Karpas-422 (cell line): ENCODE data around the gene CFD. TPM values are rescaled to one million over a fixed set of nuclear protein-coding genes. Genes with fewer than 3 reads are reported as not detected.

Experiments
- DNase-seq: peaks from one replicate; pipeline ENCODE4 v3.0.0-alpha.2; 2015
- H2AFZ ChIP-seq: fragments of 200-600 bp; sonication (generic); 2 replicates; pipeline ENCODE4 v1.6.1; 2014; ENCODE audit warnings: antibody characterized with exemption, low read length, mixed read lengths
- H3K27ac ChIP-seq: fragments of 200-600 bp; sonication (generic); 2 replicates; pipeline ENCODE4 v1.5.1; 2014; ENCODE audit warnings: mild to moderate bottlenecking, low read length, moderate library complexity
- H3K27me3 ChIP-seq: fragments of 200-600 bp; sonication (generic); 2 replicates; pipeline ENCODE4 v1.6.1; 2014; ENCODE audit warnings: low read length, mixed read lengths
- H3K36me3 ChIP-seq: fragments of 200-600 bp; sonication (generic); 2 replicates; pipeline ENCODE4 v1.6.1; 2014; ENCODE audit warnings: low read length, mixed read lengths; ENCODE audit not compliant: insufficient read depth
- H3K4me1 ChIP-seq: fragments of 200-600 bp; sonication (generic); 2 replicates; pipeline ENCODE4 v1.6.1; 2014; ENCODE audit warnings: mild to moderate bottlenecking, low read length, mixed read lengths
- H3K4me2 ChIP-seq: fragments of 200-600 bp; sonication (generic); 2 replicates; pipeline ENCODE4 v1.6.1; 2014; ENCODE audit warnings: low read length, low read depth, mild to moderate bottlenecking; ENCODE audit not compliant: poor library complexity, severe bottlenecking
- H3K4me3 ChIP-seq: fragments of 200-600 bp; sonication (generic); 2 replicates; pipeline ENCODE4 v1.5.1; 2014; ENCODE audit warnings: mild to moderate bottlenecking, antibody characterized with exemption, low read length, mixed read lengths
- H3K79me2 ChIP-seq: fragments of 200-600 bp; sonication (generic); 2 replicates; pipeline ENCODE4 v1.6.1; 2014; ENCODE audit warnings: mild to moderate bottlenecking, low read length, mixed read lengths
- H3K9ac ChIP-seq: fragments of 200-600 bp; sonication (generic); 2 replicates; pipeline ENCODE4 v1.6.0; 2014; ENCODE audit warnings: low read length
- H3K9me2 ChIP-seq: fragments of 200-600 bp; sonication (generic), shearing (Covaris generic); replicated peaks from 2 replicates; pipeline ENCODE4 v1.6.0; 2014; ENCODE audit warnings: mild to moderate bottlenecking, low read length, moderate library complexity; ENCODE audit not compliant: insufficient read depth
- H3K9me3 ChIP-seq: fragments of 300-700, 200-600 bp; sonication (generic); 2 replicates; pipeline ENCODE4 v1.6.1; 2014; ENCODE audit warnings: low read length, mixed read lengths
- H4K20me1 ChIP-seq: fragments of 200-600 bp; sonication (generic); 2 replicates; pipeline ENCODE4 v1.6.1; 2014; ENCODE audit warnings: mild to moderate bottlenecking, antibody characterized with exemption, low read length, low read depth; ENCODE audit not compliant: insufficient read depth
- total RNA-seq: library from RNA; depleted of rRNA; stranded (reverse); fragments of >200 nt; shearing (Covaris generic); gene quantifications from 2 replicates; pipeline ENCODE4 v1.2.3, GENCODE V29; 2014; ENCODE audit warnings: low replicate concordance

Gene CFD
- total RNA-seq, 1 experiment from 2014 or later, result 1.5 TPM

GRCh38 chr19:870314-870713 is 10.8 kb downstream of the CFD start:
- H3K4me1 ChIP-seq, result peaks cover 11% of the 10 kb centered on the region
- 0 out of 2 replicates have a peak, but pooled peaks cover 3% of the 10 kb centered on the region for H3K36me3 ChIP-seq
- no peak overlapping the region for H3K9ac ChIP-seq
- H3K79me2 ChIP-seq, result no peaks in the 10 kb centered on the region
- H4K20me1 ChIP-seq, result no peaks in the 10 kb centered on the region
- DNase-seq, result no peak
- H3K9me3 ChIP-seq, result no peaks in the 10 kb centered on the region
- H3K4me2 ChIP-seq, result no peak overlapping the region
- H3K4me3 ChIP-seq, result no peak overlapping the region
- H2AFZ ChIP-seq, result no peak overlapping the region
- H3K27ac ChIP-seq, result no peak overlapping the region
- H3K27me3 ChIP-seq, result no peaks in the 10 kb centered on the region
- H3K9me2 ChIP-seq, result no peaks in the 10 kb centered on the region

- no peaks in the 10 kb centered on the region for H3K9me2 ChIP-seq
- H3K27me3 ChIP-seq, result no peaks in the 10 kb centered on the region
- H3K79me2 ChIP-seq, result no peaks in the 10 kb centered on the region
- no peak overlapping the region for H3K4me3 ChIP-seq
- H3K4me1 ChIP-seq, result peaks cover 11% of the 10 kb centered on the region
- no peaks in the 10 kb centered on the region for H3K9me3 ChIP-seq
- DNase-seq, result no peak
- no peak overlapping the region for H3K27ac ChIP-seq
- H3K36me3 ChIP-seq, result 0 out of 2 replicates have a peak, but pooled peaks cover 3% of the 10 kb centered on the region
- no peaks in the 10 kb centered on the region for H4K20me1 ChIP-seq
- no peak overlapping the region for H2AFZ ChIP-seq
- H3K9ac ChIP-seq, result no peak overlapping the region
- H3K4me2 ChIP-seq, result no peak overlapping the region
Measured at GRCh38 chr19:870963-871401, 11.5 kb downstream of the CFD start.

GRCh38 chr19:871446-872265 is 12.2 kb downstream of the CFD start:
- no peaks in the 10 kb centered on the region for H3K9me3 ChIP-seq
- H3K36me3 ChIP-seq, result 0 out of 2 replicates have a peak, but pooled peaks cover 3% of the 10 kb centered on the region
- H4K20me1 ChIP-seq, result no peaks in the 10 kb centered on the region
- no peaks in the 10 kb centered on the region for H3K9me2 ChIP-seq
- H3K4me1 ChIP-seq, result peaks cover 11% of the 10 kb centered on the region
- H3K4me3 ChIP-seq, result no peak overlapping the region
- H2AFZ ChIP-seq, result no peak overlapping the region
- H3K79me2 ChIP-seq, result no peaks in the 10 kb centered on the region
- H3K27ac ChIP-seq, result peak overlapping the region; percentile 57
- H3K4me2 ChIP-seq, result no peak overlapping the region
- no peaks in the 10 kb centered on the region for H3K27me3 ChIP-seq
- H3K9ac ChIP-seq, result no peak overlapping the region
- DNase-seq, result no peak

GRCh38 chr19:872266-872951 is 12.9 kb downstream of the CFD start:
- peaks cover 11% of the 10 kb centered on the region for H3K4me1 ChIP-seq
- peak overlapping the region; percentile 56 for H3K4me2 ChIP-seq

GRCh38 chr19:873084-873483 is 13.6 kb downstream of the CFD start:
- Histone ChIP-seq H3K36me3 (0 out of 2 replicates have a peak, but pooled peaks cover 3% of the 10 kb centered on the region), H3K4me1 (peaks cover 11% of the 10 kb centered on the region), H3K9me3 (no peaks in the 10 kb centered on the region), H4K20me1 (no peaks in the 10 kb centered on the region), H3K9me2 (no peaks in the 10 kb centered on the region), H3K4me2 (no peak overlapping the region), H3K27ac (no peak overlapping the region), H3K4me3 (peak overlapping the region; percentile 40; the same call in 1 of the 2 replicates), H3K79me2 (no peaks in the 10 kb centered on the region), H3K27me3 (no peaks in the 10 kb centered on the region), H3K9ac (no peak overlapping the region), H2AFZ (no peak overlapping the region)
- DNase-seq, result peak; percentile 91

More at GRCh38 chr19:872266-872951, 12.9 kb downstream of the CFD start:
- peak; percentile 95 for DNase-seq
- H3K36me3 ChIP-seq, result 0 out of 2 replicates have a peak, but pooled peaks cover 3% of the 10 kb centered on the region
- H3K9ac ChIP-seq, result peak overlapping the region; percentile 31
- H3K4me3 ChIP-seq, result peak overlapping the region; percentile 30; the same call in 1 of the 2 replicates
- H3K27ac ChIP-seq, result peak overlapping the region; percentile 57
- no peaks in the 10 kb centered on the region for H3K9me3 ChIP-seq
- no peaks in the 10 kb centered on the region for H4K20me1 ChIP-seq
- H3K79me2 ChIP-seq, result no peaks in the 10 kb centered on the region
- H3K27me3 ChIP-seq, result no peaks in the 10 kb centered on the region
- H3K9me2 ChIP-seq, result no peaks in the 10 kb centered on the region
- no peak overlapping the region for H2AFZ ChIP-seq

GRCh38 chr19:873561-874041 is 14.1 kb downstream of the CFD start:
- Histone ChIP-seq H3K79me2 (no peaks in the 10 kb centered on the region), H3K9ac (no peak overlapping the region), H3K27me3 (no peaks in the 10 kb centered on the region), H3K9me3 (no peaks in the 10 kb centered on the region), H3K4me2 (no peak overlapping the region), H3K4me1 (peaks cover 11% of the 10 kb centered on the region), H3K27ac (no peak overlapping the region), H4K20me1 (no peaks in the 10 kb centered on the region), H2AFZ (no peak overlapping the region), H3K36me3 (0 out of 2 replicates have a peak, but pooled peaks cover 3% of the 10 kb centered on the region), H3K4me3 (peak overlapping the region; percentile 40; the same call in 1 of the 2 replicates), H3K9me2 (no peaks in the 10 kb centered on the region)
- DNase-seq, result no peak

- peaks cover 11% of the 10 kb centered on the region for H3K4me1 ChIP-seq
- no peak overlapping the region for H3K4me3 ChIP-seq
- H3K9ac ChIP-seq, result no peak overlapping the region
Measured at GRCh38 chr19:875265-875879, 15.9 kb downstream of the CFD start.

More at GRCh38 chr19:875265-875879, 15.9 kb downstream of the CFD start:
- Histone ChIP-seq H3K9me2 (no peaks in the 10 kb centered on the region), H3K27ac (no peak overlapping the region), H2AFZ (no peak overlapping the region), H3K4me2 (no peak overlapping the region), H3K79me2 (no peaks in the 10 kb centered on the region), H3K36me3 (no peaks in the 10 kb centered on the region), H4K20me1 (no peaks in the 10 kb centered on the region), H3K9me3 (no peaks in the 10 kb centered on the region), H3K27me3 (no peaks in the 10 kb centered on the region)
- no peak for DNase-seq
